NB4 (cell line): ENCODE measurements around the gene GTSE1.
"Not testable (repeated sequence)": the region's sequence is repeated elsewhere in the genome, so short reads cannot be mapped to it uniquely, and the experiment has no call there.

Experiments used
- DNase-seq: peaks from one replicate; pipeline ENCODE4 v3.0.0; 2010; ENCODE audit warnings: low read depth
- H3K4me3 ChIP-seq: one replicate; pipeline ENCODE4 v1.5.1; 2011; ENCODE audit warnings: mild to moderate bottlenecking, low read depth, low read length, moderate library complexity
- CTCF ChIP-seq: IDR thresholded peaks from one replicate; pipeline ENCODE4 v1.5.1; 2012; ENCODE audit warnings: low read depth, low read length
- MYC ChIP-seq: IDR thresholded peaks from 2 replicates; pipeline ENCODE4 v1.6.1; 2011; ENCODE audit warnings: low read depth, low read length
- POLR2A ChIP-seq: IDR thresholded peaks from 2 replicates; pipeline ENCODE4 v1.6.1; 2011; ENCODE audit warnings: mild to moderate bottlenecking; ENCODE audit not compliant: insufficient read length; ENCODE audit errors: extremely low read depth
- TF ChIP-seq, protein P1 (sequence below): IDR thresholded peaks from 2 replicates; pipeline ENCODE4 v1.6.1; 2011; ENCODE audit warnings: low read depth, low read length

Gene GTSE1

DNA sequence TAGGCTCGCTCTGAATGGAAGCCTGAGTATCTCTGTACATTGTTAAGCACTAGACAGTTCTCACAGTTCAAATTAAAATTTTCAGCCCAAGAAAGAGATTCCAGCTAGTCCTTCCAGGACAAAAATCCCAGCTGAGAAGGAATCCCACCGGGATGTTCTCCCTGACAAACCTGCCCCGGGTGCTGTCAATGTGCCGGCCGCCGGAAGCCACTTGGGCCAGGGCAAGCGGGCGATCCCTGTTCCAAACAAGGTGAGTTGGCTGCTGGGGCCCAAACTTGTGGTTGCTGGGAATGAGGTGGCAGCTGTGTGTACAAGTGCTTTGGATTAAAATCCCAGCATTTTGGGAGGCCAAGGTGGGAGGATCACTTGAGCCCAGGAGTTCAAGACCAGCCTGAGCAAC is 15.4 kb downstream of the GTSE1 start:
- no peak for DNase-seq
- no peak overlapping the region for H3K4me3 ChIP-seq
- TF ChIP-seq CTCF: no peak
- TF ChIP-seq, protein P1, sequence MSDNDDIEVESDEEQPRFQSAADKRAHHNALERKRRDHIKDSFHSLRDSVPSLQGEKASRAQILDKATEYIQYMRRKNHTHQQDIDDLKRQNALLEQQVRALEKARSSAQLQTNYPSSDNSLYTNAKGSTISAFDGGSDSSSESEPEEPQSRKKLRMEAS: no peak

GRCh38 chr22:46312848-46313247 is 16.2 kb downstream of the GTSE1 start:
- H3K4me3 ChIP-seq, DNase-seq: not testable (repeated sequence)

GRCh38 chr22:46315976-46316375 is 19.3 kb downstream of the GTSE1 start:
- DNase-seq: no peak
- TF ChIP-seq, protein P1: no peak
- TF ChIP-seq MYC (no peak), POLR2A (no peak), CTCF (no peak)
- H3K4me3 ChIP-seq: no peak overlapping the region

DNA sequence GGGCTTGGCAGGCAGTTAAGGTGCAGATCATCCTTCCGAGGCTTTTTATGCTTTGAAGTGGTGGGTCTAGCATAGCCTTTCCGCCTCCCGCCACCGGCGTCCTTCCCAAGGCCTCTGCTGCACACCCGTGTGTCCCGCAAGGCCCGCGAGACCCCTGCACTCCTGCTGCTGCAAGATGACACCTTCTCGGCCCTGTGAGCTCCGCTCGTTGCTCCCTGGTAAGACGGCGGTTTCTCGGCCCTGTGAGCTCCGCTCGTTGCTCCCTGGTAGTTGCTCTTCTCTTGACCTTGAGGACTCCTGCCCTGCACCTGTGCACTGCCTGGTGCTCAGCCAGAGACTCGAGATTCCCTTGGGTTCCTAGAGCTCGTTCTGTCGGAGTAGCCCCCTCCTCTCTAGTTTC is 21.0 kb downstream of the GTSE1 start:
- H3K4me3 ChIP-seq: no peak overlapping the region
- TF ChIP-seq MYC (no peak), POLR2A (no peak), CTCF (no peak)
- TF ChIP-seq, protein P1: no peak
- no peak for DNase-seq

DNA sequence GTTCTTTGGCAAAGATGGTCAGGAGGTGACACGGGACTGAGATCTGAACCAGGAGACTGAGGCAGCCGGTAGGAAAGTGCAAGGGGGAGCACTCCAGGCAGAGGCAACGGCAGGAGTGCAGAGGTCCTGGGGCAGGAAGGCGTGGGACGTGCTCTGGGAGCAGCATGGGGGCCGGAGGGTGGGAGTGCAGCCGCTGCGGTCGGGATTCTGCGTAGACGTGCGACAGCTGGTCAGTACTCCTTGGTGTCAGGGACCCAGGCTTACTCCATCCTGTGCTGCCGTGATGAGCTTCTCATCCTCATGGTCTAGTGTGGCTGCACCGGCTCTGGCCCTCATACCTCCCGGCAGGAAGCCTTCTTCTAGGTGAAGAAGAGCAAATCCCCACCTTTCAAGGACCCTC is 21.9 kb downstream of the GTSE1 start:
- no peak for TF ChIP-seq MYC
- no peak for TF ChIP-seq POLR2A
- TF ChIP-seq, protein P1: no peak
- TF ChIP-seq CTCF: no peak
- DNase-seq: no peak
- no peak overlapping the region for H3K4me3 ChIP-seq

DNA sequence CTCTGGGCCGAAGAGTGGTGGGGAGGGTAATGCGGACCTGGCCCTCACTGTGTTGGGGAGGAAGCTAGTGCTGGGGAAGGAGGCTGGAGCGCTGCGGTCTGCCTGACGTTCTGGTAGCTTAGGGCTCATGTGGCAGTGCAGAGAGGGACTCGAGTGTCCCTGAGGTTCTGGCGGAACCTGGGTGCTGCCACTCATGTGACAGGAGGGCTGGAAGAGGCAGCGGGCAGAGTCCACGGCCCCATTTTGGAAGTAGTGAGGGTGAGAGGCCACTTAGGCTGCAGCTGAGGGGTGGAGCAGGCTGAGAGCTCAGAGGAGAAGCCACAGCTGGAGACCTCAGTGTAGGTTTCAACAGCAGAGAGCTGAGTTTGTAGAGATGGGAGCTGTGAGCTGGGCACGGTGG is 22.6 kb downstream of the GTSE1 start:
- TF ChIP-seq, protein P1: no peak
- TF ChIP-seq CTCF (no peak), MYC (no peak), POLR2A (no peak)
- no peak for DNase-seq
- H3K4me3 ChIP-seq: no peak overlapping the region
